Measurements from ENCODE around the gene YJEFN3. TPM values are rescaled to one million over a fixed set of nuclear protein-coding genes. Genes with fewer than 3 reads are reported as not detected.

The YJEFN3 gene
- total RNA-seq, 1 donor from 2014 or later, result 6.6 TPM

DNA sequence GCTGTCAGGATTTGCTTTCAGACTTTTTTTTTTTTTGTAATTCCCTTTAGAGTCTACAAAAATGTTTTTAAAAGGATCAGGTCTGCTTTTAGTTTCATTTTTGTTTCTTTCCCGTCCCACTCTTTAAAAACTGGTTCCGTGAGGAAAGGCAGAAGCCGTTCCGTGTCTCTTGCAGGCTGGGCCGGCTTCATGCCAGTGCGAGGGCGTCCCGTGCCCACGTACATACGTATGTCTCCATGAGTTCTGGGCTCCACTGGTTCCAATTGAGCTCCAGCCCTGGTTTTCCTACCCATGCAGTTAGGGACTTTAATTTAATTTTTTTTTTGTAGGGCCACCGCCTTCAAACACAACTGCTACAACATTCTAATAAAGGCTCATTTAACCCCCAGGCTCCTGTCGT is 22.1 kb upstream of the YJEFN3 start:
- Histone ChIP-seq H3K4me3 (no peak overlapping the region), H3K27me3 (ENCODE audit: low read depth) (no peaks in the 10 kb centered on the region), H3K9me3 (no peaks in the 10 kb centered on the region), H3K36me3 (peaks cover 70% of the 10 kb centered on the region), H3K4me1 (no peaks in the 10 kb centered on the region), H3K27ac (no peak overlapping the region)
- DNase-seq (no peak), ATAC-seq (no peak)
- intact Hi-C loops (cut with DNase I), result no loop called here
- TF ChIP-seq, protein P1, sequence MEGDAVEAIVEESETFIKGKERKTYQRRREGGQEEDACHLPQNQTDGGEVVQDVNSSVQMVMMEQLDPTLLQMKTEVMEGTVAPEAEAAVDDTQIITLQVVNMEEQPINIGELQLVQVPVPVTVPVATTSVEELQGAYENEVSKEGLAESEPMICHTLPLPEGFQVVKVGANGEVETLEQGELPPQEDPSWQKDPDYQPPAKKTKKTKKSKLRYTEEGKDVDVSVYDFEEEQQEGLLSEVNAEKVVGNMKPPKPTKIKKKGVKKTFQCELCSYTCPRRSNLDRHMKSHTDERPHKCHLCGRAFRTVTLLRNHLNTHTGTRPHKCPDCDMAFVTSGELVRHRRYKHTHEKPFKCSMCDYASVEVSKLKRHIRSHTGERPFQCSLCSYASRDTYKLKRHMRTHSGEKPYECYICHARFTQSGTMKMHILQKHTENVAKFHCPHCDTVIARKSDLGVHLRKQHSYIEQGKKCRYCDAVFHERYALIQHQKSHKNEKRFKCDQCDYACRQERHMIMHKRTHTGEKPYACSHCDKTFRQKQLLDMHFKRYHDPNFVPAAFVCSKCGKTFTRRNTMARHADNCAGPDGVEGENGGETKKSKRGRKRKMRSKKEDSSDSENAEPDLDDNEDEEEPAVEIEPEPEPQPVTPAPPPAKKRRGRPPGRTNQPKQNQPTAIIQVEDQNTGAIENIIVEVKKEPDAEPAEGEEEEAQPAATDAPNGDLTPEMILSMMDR (IDR thresholded peaks at IDR 0.05), result no peak

DNA sequence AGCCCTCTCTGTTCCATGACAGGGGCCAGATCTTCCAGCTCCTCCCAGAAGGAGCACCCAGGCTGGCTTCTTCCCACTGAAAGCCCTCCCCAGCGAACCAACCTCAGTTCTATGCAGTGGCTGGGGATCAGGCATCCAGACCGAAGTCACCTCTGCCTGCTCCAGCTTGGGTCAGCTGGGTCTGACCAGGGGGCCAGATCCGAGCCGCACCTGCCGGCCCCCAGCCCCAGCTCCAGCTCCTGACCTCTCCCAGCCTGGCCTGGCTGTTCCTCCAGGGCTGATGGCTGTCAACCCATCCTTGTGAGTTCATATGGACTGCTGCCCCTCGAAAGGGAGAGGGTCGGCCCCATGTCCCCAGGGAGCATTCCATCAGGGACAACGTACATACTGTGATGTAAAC is 21.4 kb upstream of the YJEFN3 start:
- Histone ChIP-seq H3K27me3 (ENCODE audit: low read depth) (no peaks in the 10 kb centered on the region), H3K9me3 (no peaks in the 10 kb centered on the region), H3K4me3 (no peak overlapping the region), H3K4me1 (no peaks in the 10 kb centered on the region), H3K36me3 (peaks cover 63% of the 10 kb centered on the region), H3K27ac (no peak overlapping the region)
- DNase-seq, result no peak
- TF ChIP-seq, protein P1 (IDR thresholded peaks at IDR 0.05), result no peak
- intact Hi-C loops (cut with DNase I), result no loop called here
- ATAC-seq, result no peak

DNA sequence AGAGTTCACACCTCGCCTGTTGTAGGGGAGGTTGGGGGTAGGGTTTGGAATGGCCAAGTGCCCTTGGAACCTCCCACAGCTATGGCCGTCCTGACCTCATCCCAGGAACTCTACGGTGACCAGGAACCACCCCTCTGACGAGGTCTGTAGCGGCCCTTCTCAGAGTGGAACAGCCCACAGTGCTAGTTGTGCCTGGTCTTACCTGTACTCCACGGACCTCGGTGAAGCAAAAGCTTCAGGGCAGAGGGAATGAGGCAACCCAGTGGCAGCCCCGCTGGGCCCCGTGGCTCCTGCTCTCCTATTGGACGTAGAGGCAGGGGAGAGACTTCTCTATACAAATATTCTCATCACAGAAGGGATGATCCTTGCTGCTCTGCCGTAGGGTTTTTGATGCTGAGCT is 20.5 kb upstream of the YJEFN3 start:
- H3K27me3 ChIP-seq (ENCODE audit: low read depth), result no peaks in the 10 kb centered on the region
- DNase-seq (no peak), ATAC-seq (no peak)
- no peak overlapping the region for H3K4me3 ChIP-seq
- no peak overlapping the region for H3K27ac ChIP-seq
- TF ChIP-seq, protein P1 (IDR thresholded peaks at IDR 0.05), result no peak
- intact Hi-C loops (cut with DNase I), result no loop called here
- peaks cover 54% of the 10 kb centered on the region for H3K36me3 ChIP-seq
- no peaks in the 10 kb centered on the region for H3K9me3 ChIP-seq
- H3K4me1 ChIP-seq, result no peaks in the 10 kb centered on the region

DNA sequence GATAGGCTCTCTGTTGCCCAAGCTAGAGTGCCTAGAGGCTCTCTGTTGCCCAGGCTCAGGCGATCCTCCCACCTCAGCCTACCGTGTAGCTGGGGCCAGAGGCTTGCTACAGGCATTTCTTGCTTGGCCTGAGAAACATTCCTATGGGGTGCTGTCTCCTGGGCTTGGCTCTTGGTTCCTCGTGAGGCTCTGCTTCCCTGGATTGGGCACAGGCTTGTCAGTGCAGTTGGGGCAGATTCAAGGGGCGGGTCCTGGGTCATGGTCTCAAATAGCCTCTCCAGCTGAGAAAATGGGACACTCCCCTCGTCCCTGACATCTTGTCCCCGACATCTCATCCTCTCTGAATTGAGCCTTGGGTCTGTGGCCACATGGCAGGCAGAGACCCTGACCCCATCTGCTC is 18.3 kb upstream of the YJEFN3 start:
- TF ChIP-seq, protein P1 (IDR thresholded peaks at IDR 0.05), result no peak
- H3K27ac ChIP-seq, result no peak overlapping the region
- H3K4me1 ChIP-seq, result peaks cover 5% of the 10 kb centered on the region
- intact Hi-C loops (cut with DNase I), result no loop called here
- no peaks in the 10 kb centered on the region for H3K9me3 ChIP-seq
- peaks cover 32% of the 10 kb centered on the region for H3K36me3 ChIP-seq
- no peaks in the 10 kb centered on the region for H3K27me3 ChIP-seq (ENCODE audit: low read depth)
- H3K4me3 ChIP-seq, result no peak overlapping the region
- DNase-seq, result no peak
- no peak for ATAC-seq

DNA sequence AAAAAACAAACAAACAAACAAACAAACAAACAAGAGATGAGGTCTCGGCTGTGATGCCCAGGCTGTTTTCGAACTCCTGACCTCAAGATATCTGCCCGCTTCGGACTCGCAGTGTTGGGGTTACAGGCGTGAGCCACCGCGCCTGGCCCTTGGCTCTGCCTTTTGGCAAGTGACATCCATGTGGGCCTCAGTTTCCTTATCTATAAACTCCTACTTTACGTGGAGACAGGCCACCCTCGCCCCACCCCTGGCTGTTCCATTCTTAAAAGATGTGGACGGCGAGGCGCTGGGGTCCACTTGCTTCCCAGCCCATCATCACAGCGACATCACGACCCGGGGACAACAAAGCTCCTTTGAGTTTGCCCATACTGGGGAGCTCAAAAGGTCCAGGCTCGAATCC is 15.0 kb upstream of the YJEFN3 start:
- Histone ChIP-seq H3K27me3 (ENCODE audit: low read depth) (no peaks in the 10 kb centered on the region), H3K27ac (no peak overlapping the region), H3K4me1 (peaks cover 23% of the 10 kb centered on the region), H3K4me3 (no peak overlapping the region), H3K36me3 (peaks cover under 1% of the 10 kb centered on the region), H3K9me3 (no peaks in the 10 kb centered on the region)
- ATAC-seq (no peak), DNase-seq (no peak)
- intact Hi-C loops (cut with DNase I), result no loop called here
- TF ChIP-seq, protein P1 (IDR thresholded peaks at IDR 0.05), result no peak

DNA sequence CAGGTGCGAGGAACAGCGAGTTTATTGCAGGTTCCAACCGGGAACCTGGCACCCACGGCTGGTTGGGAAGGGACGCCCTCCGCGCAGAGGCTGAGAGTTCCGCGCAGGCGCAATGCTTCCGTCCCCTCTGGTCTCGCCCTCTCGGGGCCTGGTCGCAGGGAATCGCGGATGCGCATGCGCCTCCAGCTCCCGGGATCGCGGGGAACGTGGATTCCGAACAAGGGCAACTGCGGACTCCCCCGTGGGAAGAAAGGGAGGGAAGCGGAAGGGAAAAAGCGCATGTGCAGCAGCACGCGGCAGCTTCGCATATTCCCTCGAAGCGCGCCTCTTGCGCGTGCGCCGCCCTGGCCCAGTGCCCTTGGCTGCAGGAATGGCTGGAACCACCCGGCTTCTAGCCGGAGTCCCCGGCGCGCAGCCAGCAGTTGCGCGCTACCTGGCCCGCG is 14.5 kb upstream of the YJEFN3 start:
- H3K36me3 ChIP-seq, result peaks cover 6% of the 10 kb centered on the region
- no peaks in the 10 kb centered on the region for H3K27me3 ChIP-seq (ENCODE audit: low read depth)
- intact Hi-C loops (cut with DNase I), result no loop called here
- H3K9me3 ChIP-seq, result no peaks in the 10 kb centered on the region
- peak overlapping the region; percentile 23 for H3K4me3 ChIP-seq
- ATAC-seq, result no peak
- no peak for DNase-seq
- TF ChIP-seq, protein P1 (IDR thresholded peaks at IDR 0.05), result no peak
- H3K4me1 ChIP-seq, result peaks cover 23% of the 10 kb centered on the region
- no peak overlapping the region for H3K27ac ChIP-seq
